NCI-H226 (cell line): ENCODE data around the gene LIPC.

Experiments used
- DNase-seq: peaks from one replicate; pipeline ENCODE4 v3.0.0-alpha.2; 2015

Gene LIPC

DNA sequence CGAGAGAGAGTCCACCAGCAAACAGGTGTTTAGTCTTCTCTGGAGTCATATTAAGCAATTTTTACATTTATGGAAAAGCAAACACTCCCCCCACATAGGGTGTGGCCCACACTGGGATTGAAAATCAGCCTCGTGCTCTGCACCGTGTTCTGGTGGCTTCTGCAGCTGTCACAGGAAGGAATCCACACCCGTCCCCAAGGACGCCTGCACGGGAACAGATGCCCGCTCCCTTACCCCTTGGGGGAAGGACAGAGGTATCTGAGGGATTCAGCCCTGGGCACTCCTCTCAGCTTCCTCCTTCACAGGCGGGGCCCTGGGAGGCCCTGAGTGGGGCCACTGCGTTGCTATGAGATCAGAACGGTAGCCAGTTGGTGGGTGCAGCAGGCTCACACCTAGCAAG, 27.8 kb downstream of the LIPC start:
- DNase-seq: no peak

DNA sequence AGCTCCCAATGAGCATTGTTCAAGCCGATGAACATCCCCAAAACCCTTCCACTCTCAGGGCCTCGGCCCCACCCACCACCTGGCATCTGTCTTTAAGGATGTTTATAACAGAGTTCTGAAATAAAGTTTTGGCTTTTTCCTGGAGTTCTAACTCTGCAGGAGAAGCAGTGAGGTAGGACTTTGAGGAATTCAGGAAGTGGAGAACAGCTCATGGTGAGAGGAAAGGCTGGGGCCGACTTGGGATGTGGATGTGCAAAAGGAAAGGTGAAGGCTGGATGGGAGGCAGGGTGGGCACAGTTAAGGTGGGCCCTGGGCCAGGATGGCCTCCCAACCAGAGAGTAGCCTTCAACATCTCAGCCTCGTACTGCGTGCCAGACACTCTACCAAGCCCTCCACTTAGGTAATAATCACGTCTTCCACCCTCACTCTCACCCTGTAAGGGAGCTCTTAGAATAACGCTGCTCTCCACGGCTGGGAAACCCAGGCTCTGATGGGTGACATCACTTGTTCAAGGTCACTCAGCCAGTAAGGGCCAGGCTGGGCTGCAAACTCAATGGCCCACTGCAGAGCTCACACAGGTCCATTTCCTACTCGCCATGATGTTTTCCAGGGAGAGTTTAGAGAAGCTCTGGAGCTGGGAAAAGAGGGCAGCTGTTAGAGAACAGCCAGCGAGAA, 28.5 kb downstream of the LIPC start:
- peak; percentile 50 for DNase-seq

DNA sequence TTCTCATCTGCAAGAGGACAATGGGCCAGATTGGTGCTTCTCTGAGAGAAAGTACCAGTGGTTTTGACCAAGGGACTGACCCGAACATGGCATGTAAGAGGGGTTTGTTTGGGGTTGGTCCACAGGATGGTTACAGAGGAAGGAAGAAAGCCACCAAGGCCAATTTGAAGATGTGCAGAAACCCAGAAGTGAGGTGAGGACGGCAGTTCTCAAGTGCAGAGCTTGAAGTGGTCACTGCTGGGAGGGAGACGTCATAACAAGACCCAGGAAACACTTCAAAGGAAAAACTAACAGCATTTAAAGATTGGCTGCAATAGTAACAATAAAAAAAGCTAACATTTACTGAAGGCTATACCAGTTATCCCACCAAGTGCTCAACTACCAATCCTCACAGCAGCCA, 29.1 kb downstream of the LIPC start:
- no peak for DNase-seq

DNA sequence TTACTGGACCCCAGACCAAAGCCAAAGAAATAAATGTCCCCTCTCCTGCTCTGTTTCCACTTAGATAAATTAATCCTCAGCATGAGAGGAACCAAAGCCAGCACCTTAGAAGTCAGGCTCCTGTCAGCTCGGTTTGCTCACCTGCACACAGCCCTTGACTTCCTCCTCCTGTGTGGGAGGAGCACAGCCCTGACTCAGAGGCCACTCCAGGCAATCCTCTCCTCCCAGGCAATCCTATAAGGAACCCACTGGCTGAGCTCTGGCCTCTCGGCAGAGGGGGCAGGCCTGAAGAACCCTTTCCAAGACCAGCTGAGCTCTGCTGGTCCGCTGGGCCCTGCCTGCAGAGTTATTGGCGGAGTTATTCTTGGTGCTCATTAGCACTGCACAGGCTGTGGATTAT, 30.8 kb downstream of the LIPC start:
- DNase-seq: peak; percentile 73

DNA sequence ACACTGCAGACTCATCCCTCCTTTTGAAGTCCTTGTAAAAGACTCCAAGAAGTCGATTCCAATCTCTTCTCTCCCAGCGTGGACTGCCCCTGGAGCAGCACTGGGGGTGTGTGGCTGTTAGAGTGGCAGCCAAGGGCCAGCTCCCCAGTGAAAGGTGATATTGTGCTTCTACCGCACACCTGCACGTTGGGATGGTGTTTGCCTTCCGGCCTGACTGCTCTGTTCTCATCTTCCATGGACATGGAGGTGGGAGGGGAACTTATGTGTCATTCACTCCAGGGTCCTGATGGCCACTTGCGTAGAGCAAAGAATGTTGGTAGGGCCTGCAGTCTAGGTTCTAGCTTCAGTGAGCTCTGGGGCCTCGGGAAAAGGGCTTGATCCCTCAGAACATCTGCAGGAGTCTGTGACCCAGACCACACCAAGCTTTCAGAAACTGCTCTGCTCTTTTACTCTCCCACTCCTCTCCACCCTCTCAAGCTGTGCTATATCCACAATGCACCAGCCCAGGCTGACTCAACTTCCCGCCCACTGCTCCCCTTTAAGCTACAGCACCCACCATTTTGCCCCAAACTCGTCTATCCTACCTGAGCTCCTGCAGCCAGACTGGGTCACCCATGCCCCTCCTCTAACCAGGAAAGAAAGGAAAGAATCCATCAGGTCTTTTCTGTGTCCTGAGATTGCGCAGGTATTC, 31.3 kb downstream of the LIPC start:
- DNase-seq: no peak

DNA sequence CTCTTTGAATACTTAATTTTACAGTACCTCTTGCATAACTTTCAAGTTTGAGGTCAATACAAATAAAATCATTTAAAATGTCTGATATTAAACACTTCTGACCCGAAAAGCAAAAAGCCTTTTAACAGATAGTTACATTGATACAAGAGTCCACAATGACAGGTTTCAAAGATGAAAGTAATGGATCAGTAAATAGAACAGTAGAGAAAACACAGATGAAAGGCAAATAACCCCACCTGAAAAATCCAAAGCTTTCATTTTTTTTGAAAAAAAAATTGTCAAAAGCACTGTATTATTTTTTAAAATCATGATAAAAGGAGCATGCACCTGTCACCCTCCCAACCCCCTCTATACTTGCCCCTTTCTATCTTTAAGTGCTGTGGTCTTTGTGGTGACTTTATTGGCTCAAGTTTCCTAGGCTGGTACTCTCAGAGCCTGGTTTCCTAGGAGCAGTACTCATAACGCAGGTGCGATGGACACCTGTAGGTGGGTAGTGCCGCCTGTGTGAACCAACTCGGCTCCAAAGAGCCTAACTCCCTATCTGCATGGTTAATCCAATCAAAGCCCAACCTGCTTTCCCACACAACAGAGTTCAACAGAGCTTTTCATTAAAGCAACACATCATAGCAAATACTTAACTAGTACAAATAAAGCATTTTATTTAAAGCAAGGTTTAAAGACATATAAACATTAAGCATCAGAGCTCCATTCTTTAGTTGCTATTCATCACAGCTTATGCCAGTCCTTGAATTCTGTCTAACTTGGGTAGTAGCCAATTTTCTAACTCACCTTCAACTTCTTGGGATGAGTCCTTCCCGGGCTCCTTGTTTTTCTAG, 32.2 kb downstream of the LIPC start:
- DNase-seq: peak; percentile 54

DNA sequence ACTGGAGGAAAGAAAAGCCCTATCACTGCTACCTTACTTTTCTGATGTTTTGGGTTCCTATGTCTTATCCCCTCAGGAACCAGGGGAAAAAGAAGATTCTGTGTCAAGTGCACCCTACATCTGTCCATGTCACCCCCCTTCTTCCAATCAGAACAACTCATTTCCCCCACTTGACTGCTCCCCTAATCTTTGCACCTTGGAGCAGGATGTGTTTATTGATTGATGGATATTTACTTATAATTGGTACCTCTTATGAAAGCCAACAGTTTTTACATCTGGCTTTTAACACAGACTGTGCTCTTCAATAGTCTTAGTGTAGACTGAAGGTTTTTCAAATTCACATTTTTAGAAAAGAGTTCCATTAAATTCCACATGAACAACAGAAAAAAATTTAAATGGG, 33.3 kb downstream of the LIPC start:
- no peak for DNase-seq

DNA sequence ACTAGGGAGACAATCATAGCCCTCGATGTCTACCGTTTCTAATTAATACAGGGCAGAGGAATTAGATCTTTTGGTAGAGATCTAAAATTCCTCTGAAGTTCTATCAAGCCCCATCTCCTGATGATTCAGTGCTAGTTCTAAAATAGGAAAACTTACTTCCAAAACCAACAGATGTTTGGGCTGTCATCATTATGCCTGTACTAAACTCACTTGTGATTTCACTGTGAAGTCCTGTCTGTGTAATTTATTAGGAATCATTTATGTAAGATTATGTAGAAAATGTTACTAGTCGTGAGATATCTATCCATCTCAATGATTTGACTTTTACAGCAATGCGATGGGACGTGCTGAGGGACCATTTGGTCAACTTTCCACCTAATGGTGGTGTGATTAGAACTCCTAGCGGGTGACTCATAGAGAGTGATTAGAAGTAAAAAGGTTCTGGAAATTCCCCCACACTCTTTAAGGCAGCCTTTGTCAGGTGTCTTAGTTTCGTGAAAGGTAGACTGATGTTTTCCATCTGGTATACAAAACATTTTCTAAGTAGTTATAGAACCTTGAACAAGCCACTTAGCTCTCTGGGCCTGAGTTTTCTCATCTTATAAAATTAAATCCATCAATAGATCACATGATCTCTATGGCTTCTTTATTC, 34.2 kb downstream of the LIPC start:
- no peak for DNase-seq

DNA sequence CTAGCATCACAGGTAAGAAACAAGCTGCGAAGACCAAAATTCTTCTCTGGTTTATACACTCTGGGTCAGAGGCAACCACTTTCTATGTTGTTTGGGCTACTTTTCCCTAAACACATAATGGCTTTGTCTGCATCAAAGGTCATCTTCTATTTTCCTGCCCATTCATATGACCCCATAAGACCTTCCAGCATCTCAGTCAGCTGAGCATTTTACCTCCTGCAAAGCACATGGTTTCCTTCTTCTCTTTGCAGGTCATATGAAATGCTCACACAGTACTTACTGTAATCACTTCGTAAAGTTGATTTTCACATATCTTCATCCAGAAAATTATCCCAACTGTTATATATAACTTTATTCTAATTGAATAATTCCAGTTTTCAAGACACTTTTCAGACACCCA, 34.8 kb downstream of the LIPC start:
- no peak for DNase-seq

DNA sequence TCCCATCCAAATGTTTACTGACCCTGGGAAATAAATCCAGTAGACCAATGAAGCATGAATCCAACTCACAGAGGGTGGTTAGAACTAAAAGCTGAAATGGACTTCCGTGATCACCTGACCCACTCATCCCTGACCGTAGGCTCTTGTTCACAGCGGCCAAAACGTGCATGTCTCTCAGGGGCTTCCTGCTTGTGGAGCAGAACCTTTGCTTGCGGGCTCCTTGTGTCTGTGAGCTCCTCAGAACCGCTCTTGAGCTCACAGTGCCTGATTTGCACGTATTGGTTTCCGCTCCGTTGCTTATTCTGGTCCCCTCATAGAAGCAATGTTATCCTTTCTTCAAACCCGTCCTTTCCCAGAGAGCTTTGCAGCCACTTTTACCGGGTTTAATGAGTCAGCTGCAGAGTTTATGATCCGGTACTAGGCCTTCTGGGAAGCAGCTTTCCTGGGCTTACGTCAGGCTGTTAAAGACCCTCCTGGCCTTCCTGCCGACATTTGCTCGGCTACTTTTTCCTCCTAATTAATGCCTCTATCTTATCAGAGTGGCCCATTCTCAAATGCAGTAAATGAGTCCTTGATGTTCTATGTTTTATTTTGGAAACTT, 35.4 kb downstream of the LIPC start:
- no peak for DNase-seq

DNA sequence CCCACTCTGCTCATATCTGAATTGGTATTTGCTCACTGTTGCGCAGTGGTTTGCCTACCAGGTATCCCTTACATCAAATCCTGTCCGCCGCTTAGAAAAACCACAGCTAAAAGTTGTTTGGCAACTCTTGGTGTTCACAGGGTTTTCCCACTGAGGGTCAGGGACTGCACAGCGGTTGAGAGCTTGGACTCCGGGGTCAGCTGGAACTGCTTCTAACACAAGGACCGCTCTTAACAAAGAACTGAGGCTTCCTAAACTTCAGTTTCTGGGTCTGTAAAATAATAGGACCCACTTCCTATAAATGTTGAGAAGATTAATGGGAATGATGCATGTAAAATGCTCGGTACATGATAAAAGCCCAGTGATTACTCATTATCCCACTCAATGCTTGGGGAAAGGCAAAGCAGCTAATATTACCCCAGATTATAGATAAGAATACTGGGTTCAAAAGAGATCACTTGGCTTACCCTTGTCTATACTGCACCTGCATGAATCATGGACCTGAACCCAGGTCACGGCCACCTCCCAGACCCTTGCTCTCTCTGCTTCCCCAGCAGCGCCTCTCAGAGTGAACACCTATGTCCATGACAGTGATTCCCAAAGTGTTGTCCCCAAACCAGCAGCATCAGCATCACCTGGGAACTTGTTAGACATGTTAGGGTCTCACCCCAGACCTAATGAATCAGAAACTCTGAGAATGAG, 36.1 kb downstream of the LIPC start:
- no peak for DNase-seq

DNA sequence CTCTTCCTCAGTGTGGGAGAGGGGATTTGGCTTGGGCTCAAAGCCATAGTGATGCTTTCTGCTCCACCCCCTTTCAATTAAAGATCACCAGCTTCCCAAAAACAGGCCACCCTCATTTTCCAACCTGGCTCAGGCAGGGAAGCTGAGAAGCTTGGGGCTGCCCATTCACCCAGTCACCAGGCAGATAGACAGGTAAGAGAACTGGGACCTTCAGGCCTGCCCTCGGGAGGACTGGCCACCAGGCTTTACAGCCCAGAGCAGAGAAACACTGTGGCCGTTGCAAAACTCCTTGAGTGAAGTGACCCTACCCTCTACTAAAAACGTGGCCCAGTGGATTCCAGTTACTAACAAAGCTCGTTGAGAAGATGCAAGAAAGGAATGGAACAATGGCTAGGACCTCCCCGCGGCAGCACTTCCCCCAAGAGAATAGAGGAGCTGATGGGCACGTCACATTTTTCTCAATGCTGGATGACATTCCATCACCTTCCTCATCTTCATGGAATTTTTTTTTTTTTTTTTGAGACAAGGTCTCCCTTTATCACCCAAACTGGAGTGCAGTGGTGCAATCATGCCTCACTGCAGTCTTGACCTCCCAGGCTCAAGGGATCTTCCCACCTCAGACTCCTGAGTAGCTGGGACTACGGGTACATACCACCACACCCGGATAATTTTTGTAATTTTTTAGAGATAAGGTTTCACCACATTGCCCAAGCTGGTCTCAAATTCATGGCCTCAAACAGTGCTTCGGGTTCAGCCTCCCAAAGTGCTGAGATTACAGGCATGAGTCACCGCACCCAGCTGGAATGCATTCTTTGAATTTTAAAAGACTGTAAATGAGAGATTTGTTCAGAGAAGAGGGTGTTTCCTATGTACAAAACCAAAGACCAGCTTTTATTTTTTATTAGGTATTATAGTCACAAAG, 37.9 kb downstream of the LIPC start:
- DNase-seq: peak; percentile 100

DNA sequence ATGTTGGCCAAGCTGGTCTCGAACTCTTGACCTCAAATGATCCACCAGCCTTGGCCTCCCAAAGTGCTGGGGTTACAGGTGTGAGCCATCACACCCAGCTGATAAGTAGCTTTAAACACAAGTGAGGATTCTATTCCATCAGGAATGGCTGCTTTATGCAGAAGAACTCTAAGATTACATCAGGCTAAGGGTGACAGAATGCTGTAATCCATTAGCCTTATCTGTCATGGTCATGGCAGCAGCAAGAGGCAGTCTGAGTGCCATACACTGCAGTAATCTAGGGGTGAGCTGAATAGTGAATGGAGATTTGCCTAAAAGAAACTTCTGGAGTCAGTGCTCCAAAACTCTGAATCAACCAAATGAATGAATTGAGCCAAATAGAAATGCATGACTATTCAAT, 39.6 kb downstream of the LIPC start:
- no peak for DNase-seq

DNA sequence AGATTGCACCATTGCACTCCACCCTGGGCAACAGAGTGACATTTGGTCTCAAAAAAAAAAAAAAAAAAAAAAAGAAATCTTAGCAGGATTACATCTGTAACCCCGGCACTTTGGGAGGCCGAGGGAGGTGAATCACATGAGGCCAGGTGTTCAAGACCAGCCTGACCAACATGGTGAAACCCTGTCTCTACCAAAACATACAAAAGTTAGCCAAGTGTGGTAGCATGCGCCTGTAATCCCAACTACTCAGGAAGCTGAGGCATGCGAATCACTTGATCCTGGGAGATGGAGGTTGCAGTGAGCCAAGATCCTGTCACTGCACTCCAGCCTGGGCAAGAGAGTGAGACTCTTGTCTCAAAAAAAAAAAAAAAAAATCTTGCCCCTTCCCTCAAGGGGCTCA, 40.4 kb downstream of the LIPC start:
- DNase-seq: no peak

DNA sequence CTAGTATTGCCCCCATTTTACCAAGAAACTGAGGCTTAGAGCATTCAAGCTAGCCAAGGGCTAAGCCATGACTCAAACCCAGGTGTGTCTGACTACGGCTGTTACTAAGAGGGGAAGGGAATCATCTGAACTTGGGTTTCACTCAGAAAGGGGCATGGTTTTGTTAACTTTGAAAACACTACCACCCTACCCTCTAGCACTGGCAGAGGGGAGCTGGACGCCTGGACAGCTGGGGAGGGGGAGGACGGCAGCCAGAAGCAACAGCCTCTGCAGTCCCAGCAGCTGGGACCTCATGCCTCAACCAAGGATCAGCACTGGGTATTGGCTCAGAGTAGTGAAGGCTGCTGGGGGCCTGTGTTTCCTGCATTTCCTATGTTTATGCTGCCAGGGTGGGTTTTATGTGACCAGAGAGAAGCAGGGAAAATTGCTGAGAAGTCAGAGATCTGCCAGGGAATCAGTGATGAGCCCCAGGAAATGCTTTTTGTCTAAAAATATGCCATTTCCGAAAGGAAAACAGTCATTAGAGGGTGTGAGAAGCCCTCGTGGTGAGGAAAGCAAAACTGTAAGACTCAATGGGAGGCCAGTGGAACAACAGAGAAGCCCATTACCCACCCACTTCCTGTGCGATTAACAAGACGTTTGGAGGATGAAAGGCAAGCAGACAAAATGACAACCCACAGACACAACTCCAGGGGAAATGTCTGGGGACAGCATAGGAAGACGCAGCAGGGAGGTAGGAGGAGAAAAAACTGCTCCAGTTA, 41.2 kb downstream of the LIPC start:
- peak; percentile 42 for DNase-seq

DNA sequence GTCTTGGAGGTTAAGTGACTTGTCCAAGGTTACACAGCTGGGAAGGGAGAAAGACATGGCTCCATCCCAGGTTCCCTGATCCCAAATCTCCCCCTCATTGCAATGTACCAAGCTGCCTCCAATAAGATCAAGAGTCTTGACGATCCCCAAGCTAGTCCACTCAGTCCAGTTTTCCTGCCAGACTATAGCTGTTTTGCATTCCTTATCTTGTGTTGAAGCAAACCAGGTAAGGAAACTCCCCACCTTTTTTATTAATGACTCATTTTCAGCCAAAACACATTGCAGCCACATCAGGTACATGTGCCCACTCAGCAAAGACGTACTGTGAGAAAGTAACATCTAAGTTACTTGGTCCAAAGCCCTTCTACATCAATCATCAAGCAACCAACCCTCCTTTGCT, 41.9 kb downstream of the LIPC start:
- peak; percentile 99 for DNase-seq

DNA sequence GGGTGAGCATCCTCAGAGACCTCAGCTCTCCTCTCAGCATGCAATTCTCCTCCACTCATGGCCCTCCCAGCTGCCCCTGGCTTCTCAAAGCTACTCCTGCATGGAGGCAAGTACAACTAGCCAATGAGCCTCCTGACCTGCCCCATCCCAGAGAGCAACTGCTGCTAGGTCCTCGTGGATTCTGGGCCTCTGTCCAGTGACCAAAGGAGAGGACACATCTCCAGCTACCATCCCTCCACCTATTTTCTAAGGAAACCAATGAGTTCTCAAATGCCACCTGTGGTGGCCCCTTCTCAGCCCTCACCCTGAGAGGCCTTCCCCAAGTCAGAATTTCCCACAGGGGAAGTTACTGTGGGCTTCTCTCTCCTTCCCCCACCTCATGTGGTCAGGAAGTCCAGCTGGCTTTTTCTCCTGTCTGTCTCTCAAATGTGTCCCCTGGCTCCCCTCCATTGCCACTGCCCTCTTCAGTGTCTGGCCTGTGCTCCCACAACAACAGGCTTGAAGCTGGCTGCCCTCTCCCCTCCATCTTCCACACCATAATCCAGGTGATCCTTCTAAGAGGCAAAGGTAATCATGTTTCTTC, 43.0 kb downstream of the LIPC start:
- DNase-seq: no peak

DNA sequence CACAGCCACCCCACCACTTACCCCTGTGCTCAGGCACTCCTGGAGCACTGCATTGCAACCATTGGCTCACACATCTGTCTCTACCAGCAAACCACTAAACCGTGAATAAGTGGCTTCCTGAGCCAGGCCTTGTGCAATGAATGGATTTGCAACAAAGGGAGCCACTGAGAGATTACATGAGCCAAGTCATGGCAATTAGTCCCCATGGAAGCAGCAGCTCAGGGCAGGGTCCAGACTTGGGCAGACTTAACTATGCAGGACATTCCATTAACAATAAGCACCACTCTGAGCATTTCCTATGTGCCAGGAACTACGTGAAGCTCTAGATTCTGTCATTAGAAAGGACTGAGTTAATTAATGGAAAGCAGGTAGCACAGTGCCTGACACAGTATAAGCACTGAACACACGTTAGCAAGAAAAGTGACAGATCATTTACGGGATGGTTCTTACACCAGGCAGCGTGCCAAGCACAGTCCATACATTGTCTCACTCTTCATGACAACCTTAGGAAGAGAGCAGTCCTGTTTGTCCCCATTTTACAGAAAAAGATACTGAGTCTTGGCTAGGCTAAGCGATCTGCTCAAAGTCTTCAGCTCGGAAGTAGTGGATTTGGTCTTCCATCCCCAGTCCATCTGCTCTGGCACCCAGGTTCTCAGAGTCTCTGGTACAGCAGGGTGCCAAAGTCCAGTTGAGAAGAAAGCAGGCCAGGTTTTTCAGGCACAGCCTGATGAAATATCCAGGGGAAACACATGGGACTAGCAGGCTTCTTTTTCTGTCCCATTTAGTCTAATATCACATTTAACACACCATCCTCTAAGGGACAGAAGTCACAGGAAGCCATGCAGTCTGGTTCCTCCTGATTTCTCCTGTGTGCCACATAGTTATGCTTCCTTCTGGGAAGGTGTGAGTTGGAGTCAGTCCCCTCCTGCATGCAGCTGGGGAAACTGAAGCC, 44.1 kb downstream of the LIPC start:
- peak; percentile 42 for DNase-seq
